Astrocyte of the spinal cord (primary cell): ENCODE measurements around the gene ZDHHC12.

Source experiments
- DNase-seq: peaks from one replicate; pipeline ENCODE4 v3.0.0; 2011; ENCODE audit warnings: low read depth, low spot score
- H3K4me3 ChIP-seq: 2 replicates; pipeline ENCODE4 v1.5.1; 2011; ENCODE audit warnings: low read depth, mild to moderate bottlenecking, low read length, moderate library complexity
- CTCF ChIP-seq: IDR thresholded peaks from 2 replicates; pipeline ENCODE4 v1.5.1; 2012; ENCODE audit warnings: low read depth, mild to moderate bottlenecking, low read length, inconsistent platforms
- in situ Hi-C: cut with HindIII; loops from 2 replicates; pipeline ENCODE4 v1.10.0; 2017; ENCODE audit warnings: low sequenced_read_pairs

ZDHHC12 gene

GRCh38 chr9:128765499-128765898, 41.6 kb upstream of the ZDHHC12 start:
- in situ Hi-C loops, result no loop called here
- DNase-seq, result no peak
- no peak for TF ChIP-seq CTCF
- no peak overlapping the region for H3K4me3 ChIP-seq

- no peak for DNase-seq
- in situ Hi-C loops, result no loop called here
Observed at GRCh38 chr9:128764361-128764760, 40.4 kb upstream of the ZDHHC12 start.

GRCh38 chr9:128762671-128763449, 38.9 kb upstream of the ZDHHC12 start:
- in situ Hi-C loops, result no loop called here
- no peak for DNase-seq
- H3K4me3 ChIP-seq, result no peak overlapping the region
- no peak for TF ChIP-seq CTCF

More at GRCh38 chr9:128764361-128764760, 40.4 kb upstream of the ZDHHC12 start:
- no peak for TF ChIP-seq CTCF
- no peak overlapping the region for H3K4me3 ChIP-seq

- in situ Hi-C loops, result no loop called here
- no peak for TF ChIP-seq CTCF
Observed at GRCh38 chr9:128757602-128758001, 33.7 kb upstream of the ZDHHC12 start.

GRCh38 chr9:128753627-128754026, 29.7 kb upstream of the ZDHHC12 start:
- no peak for TF ChIP-seq CTCF
- in situ Hi-C loops, result no loop called here
- H3K4me3 ChIP-seq, result no peak overlapping the region
- DNase-seq, result no peak

More at GRCh38 chr9:128757602-128758001, 33.7 kb upstream of the ZDHHC12 start:
- no peak for DNase-seq
- H3K4me3 ChIP-seq, result no peak overlapping the region

GRCh38 chr9:128750926-128751595, 27.1 kb upstream of the ZDHHC12 start:
- no peak for DNase-seq
- H3K4me3 ChIP-seq, result no peak overlapping the region
- in situ Hi-C loops, result no loop called here
- no peak for TF ChIP-seq CTCF
